NCI-H187 treated with DMSO at 0.1 percent for 48 hours (cell line): ENCODE results near the gene PLEKHH1.

Source experiments
- DNase-seq: peaks from one replicate; lab custom pipeline; 2025; lab: John Stamatoyannopoulos, UW

The PLEKHH1 gene

DNA sequence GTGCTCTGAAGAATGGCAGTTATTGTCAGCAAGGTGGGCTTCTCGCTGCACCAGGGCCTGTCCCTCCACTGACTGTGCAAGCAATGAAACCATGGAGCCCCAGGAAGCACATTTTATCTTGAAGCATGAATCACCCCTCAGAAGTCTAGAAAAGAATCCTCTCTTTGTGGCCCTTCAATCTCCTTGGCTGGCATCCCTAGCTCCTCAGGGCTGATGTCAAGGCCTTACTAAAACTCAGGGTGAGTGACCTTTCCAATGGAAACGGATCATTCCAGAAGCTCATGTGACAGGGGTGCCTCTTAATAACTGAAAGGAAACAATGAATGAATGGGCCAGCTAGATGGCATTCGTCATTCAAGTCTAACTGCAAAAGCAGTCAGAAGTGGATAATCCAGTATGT lies 22.3 kb upstream of the PLEKHH1 start:
- DNase-seq: no peak

DNA sequence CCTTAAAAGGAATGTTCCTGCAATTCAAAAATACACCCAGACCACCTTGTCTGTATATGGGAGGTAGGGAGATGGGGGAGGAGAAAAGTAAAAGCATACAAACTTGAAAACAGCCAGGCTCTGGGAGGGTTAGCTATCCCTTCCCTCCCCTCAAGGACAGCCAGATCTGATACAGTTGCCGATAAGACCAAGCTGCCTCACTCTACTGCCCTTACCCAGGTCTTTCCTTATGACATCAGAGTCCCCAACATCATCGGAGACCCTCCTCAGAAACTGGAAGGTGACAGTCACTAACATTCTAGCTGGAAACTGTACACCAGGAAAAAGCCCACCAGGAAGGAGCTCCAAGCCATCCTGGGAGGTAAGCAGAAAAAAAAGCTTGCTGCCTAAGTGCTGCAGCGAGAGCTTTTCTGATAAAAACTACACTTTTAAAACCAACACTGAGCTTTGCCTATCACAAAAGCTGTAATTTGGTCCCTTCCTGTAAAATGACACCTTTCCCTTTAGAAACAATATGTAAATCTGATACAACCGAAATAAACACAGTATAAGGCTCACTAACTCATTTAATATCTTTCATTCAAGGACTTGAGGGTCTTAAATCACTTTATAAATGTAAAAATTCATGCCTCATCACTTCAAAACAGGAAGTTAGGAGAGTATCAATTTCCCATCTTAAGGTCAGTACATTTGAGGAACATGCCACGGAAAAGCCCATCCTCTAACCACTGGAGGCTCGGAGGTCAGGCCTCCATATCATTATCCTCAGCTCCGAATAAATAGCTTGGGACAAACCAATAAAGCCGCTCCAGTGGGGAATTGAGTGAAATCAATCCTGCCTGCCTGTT lies 20.4 kb upstream of the PLEKHH1 start:
- DNase-seq: no peak

DNA sequence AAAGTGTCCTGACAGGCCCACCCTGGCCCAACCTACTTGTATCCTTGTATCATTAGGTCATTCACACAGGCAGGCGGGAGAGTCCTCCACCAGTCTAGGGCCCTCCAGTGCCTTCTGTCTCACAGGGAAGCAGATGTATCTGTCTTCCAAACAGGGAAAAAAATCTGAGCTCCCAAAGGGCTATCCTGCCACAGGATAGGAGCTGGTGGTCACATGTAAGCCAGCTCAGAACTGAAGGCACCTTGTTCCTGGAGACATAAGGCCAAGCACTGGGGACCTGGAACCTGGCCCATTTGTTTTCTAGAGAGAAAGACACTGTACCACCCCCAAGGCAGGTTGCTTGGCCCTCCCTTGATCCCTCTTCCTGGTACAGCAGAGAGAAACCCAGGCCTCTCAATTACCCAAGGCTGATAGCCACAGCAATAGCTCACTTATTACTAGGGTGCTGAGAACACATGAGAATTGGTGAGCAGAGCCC lies 19.4 kb upstream of the PLEKHH1 start:
- DNase-seq: no peak

DNA sequence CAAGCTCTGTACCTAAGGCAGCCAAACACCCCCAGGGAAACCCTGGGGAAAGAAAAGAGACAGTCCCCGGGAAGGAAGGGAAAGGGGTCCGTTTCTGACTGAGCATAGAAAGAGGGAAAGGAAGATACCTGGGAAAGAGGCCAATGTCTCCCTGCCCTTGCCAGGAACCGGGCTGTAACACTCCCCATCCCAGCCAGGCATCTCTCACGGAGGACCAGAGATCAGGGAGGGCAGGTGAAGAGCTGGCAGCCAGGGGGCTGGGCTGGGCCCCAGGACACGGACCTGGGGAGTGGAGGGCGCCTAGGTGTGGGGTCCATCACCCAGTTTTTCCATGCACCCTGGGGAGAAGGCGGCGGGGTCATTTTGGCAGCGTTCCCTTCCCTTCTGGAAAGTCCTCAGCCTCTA lies 18.9 kb upstream of the PLEKHH1 start:
- no peak for DNase-seq

DNA sequence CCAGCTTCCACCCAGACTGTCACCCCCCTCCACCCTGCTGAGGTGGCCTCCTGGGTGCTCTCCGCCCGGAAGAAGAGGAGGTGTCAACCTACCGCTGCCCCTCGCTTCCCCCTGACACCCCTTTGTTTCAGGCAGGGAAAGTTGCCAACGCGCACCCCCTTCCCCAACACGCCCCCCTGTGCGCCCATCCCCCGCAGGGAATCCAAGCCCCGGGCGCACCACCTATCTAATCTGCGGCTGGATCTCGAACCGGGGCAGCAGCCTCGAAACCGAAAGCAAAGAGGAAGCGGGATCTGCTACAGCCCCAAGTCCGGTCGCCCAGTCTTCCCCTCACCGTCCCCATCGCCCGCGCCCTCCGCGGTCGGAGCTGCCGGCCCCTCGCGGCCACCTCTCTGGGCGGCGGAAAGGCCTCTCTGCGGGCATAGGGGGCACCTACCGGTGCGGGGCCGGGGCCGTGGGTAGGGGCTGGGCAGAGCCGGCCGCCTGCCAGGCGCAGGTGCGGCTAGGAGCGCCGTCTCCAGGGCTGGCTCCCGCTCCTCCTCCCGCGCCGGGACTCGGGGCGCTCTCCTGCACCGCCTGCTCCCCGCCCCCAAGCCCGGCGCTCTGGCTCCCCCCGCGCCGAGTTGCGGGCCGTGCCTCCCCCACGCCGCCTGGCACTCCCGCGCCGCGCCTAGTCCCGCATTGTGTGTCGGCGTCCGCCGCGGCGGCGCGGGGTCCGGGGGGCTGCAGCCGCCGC lies 18.3 kb upstream of the PLEKHH1 start:
- no peak for DNase-seq

DNA sequence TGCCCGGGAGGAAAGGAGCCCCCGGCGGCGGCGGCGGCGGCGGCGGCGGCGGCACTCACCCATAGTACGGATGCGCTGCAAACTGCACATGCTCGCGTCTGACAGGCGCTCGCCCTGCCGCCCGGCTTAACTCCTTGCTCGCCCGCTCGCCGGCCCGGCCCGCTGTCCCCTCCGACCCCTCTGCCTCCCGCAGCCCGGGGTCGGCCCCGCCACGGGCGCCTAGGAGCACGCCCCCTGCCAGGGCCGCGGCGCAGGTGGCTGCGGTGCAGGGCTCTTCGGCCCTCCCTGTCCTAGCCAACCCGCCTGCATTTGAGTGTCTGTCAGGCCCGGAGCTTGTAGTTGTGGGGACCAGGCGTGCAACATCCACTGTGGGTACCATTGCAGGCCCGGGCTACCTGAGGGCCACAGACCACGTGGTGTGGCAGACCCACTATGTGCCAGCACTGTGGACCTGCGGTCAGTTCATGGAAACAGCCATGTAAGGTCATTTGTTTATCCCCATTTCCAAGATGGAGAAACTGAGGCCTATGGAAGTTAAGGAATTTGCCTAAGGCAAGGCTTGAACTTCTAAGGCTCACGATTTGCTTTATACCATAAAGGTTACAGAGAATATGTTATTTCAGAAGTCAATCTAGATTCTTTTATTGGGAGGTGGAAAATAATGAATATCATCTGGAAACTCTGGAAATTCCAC lies 17.6 kb upstream of the PLEKHH1 start:
- no peak for DNase-seq

DNA sequence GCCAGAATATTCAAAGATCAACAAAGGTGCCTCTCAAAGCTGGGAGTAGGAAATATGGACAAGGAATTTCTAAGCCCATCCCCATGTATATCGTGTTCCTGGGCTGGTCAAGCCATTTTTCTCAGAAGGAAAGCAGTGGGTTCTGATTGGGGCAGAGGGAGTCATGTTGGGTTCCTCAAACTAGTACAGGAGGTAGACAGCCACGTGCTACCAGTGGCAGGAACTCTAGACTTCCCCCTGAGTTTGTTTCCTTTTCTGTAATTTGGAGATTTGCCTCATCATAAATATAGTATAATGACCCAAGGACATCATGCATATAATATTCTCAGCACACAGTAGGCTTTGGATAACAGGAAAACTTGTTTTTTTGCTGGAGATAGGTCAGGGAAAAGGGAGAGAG lies 16.4 kb upstream of the PLEKHH1 start:
- no peak for DNase-seq

DNA sequence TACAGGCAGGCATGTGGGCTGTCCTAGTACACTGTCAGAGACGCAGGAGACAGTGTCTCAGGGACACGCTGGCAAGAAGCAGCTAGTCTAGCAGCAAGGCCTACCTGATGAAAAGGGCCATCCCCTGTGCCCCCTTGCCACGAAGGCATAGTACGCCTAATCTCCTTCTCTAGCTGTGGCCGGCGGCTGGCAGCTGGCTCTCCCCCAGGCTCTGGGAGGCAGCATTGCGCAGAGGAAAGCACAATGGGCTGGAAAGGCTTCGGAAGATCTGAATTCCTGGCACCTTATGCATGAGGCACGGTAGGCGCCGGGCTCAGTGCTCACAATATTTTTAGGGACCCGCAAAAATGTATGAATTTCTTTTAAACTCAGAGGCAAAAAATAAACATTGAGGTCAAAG lies 16.0 kb upstream of the PLEKHH1 start:
- DNase-seq: no peak

DNA sequence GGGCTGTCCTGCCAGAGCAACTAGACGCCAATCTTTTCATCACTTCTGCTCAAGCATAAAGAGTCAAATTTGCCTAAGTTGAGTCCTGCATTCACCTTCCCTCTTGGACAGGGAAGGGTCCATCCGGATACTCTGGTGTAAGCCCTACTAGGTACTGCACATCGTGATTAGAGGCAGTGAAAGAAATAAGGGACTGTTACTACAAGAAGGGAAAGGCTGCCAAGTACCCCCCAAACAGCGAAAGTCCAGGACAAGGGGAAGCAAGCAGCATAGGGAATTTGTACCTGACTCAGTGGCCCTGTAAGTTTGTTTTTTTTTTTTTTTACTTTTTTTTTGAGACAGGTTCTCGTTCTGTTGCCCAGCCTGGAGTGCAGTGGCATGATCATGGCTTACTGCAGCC lies 13.7 kb upstream of the PLEKHH1 start:
- no peak for DNase-seq

DNA sequence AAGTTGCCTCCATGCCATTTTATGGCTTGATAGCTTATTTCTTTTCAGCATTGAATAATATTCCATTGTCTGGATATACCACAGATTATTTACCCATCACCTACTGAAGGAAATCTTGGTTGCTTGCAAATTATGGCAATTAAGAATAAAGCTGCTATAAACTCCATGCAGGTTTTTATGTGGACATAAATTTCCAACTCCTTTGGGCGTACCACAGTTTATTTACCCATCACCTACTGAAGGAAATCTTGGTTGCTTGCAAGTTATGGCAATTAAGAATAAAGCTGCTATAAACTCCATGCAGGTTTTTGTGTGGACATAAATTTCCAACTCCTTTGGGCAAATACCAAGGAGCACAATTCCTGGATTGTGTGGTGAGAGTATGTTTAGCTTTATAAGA lies 12.6 kb upstream of the PLEKHH1 start:
- DNase-seq: no peak

DNA sequence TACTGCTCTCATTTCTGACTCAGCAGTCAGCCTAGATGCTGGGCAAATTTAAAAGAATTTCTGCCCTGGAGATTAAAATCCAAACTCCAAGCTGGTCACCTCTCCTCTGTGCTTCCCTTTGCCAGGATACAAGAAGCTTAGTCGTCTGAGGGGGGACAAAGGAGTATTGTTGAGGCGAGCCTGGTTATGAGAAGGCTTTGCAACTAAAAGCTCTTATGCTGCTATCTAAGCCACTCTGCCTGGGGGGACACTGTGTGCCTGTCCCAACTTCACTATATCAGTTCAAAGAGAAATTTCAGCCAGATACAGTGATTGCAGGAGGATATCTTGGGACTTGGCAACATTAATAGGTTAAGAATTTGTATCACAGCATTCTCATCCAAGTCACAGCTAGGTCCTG lies 10.8 kb upstream of the PLEKHH1 start:
- DNase-seq: no peak

DNA sequence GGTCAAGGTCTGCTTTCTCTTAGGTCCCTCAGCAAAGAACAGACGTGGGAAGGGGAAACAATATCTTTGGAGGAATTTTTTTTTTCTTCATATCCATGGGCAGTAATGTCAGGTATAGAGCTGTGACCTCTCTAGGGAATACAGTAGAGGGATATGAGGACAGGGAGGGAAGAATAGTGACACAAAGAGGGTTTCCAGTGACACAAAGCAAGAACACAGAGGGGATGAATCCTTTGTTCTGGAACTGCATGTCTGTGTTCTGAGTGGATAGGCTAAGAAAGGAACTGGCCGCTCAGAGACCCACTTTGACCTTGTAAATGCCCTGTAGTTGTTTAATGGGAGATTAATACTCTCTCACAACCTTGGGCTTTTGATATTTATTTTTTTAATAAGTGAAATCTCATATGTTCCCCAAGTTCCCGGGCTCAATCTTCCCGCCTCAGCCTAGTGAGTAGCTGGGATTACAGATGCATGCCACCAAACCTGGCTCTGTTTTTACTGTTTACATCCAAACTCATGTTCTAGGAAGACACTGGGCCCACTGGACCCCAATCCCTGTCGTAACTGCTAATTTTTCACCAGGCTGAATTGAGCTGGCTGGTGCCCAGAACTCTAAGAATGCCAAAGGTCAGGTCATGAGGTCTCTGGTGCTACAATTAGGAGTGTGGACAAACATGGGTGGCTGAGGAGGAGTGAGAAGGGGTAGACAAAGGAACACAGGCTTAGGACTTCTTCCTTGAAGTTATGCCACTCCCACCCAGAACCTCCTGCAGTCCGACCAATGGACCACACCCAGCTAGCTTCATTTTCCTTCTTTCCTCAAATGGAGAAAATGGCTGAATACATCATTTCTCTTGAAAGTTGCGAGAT lies 9.1 kb upstream of the PLEKHH1 start:
- no peak for DNase-seq

DNA sequence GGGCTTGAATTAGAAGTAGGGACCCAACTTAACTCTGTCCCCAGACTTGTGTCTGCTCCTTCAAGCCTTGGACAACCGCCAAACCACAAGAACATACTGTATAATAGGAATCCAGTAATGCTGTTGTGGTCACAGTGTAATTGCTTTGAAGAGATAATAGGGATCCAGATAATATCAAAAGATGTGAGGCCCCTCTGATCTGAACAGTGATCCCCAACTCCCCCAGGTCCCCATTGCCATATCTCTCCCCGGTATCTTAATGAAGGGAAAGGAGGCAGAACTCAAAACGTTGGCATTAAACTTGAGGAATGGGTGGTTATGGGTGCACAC lies 8.5 kb upstream of the PLEKHH1 start:
- no peak for DNase-seq

DNA sequence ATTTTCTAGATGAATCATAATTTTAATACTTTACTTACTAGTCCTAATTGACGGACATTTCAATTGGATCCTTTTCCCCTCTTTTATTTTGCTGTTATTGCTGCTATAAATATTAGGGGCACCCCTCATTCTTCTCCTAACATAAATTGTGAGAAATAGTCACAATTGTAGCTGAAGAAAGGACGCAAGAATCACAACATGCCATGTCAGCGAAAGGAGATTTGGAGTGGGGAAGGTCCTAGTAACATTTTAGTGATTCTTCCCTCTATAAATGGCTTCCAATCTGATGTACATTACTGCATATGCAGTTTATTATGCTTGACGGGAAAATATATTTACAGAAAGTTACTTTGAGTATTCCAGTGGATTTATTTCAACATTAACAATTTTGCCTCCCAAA lies 7.7 kb upstream of the PLEKHH1 start:
- no peak for DNase-seq

DNA sequence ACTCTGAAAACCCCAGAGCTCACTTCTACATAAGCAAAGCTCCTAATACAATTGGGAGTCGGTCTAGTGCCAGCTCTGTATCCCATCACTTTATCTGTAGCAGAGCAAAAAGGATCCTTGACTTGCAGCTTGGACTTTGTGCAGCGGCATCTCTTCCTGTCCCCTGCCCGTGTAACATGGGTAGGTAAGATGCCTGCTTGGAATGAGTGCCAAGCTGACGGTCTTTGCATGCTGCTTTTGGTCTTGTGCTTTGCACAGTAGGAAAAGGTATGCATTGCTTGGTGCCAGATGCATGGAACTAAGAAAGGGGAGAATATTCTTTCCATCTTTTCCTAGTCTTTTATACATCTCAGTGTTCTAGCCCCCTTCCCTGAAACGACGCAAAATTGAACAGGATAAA lies 6.9 kb upstream of the PLEKHH1 start:
- no peak for DNase-seq

DNA sequence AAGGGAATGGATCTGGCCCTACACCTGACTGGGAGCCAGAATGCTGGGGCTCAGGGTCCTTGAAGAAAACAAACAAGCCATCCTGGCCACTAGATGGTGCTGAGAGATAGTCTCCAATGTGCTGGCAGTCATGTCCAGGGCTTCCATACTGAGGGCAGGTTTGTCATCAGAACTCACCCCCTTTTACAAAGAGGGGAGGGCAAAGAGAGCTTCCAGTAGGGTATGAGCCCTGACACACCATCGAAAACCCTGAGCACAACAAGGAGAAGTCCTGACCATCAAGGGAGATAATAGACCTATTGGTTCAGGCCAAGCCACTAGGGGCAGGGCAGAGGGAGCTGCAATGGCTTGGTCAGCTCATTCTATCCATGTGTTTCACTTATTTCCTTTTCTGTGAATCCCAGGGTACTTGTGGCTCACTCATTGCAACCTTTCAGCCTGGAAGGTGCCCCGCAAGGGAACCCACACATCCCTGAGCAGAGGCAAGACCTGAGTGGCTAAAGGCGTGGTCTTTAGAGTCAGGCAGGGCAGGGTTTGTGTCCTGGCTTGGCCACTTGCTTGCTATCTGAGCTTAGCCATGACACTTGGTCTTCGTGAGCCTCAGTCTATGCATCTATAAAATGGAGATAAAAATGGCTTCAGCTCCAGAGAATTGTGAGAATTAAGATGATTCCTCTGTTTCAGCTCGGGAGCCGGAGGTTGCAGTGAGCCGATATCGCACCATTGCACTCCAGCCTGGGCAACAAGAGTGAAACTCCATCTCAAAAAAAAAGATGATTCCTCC lies 6.2 kb upstream of the PLEKHH1 start:
- no peak for DNase-seq

DNA sequence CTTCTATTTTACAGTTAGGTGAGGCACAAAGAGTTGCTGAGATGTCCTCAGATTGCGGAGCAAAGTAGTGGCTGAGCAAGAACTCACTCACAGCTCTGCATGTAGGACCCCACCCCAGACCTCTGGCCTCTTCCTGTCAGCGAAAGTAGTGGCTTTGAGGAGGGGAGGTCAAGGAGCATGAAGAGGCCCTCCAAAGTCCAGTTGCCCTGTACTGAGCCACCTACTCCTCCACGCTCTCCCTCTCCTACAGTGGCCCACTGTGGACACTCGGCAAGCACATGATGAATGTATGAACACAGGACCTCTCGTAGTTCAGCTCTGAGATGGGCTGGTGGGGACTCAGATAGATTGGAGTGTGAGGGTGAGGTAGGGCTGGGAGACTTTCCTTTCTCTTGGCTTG lies 5.3 kb upstream of the PLEKHH1 start:
- no peak for DNase-seq

DNA sequence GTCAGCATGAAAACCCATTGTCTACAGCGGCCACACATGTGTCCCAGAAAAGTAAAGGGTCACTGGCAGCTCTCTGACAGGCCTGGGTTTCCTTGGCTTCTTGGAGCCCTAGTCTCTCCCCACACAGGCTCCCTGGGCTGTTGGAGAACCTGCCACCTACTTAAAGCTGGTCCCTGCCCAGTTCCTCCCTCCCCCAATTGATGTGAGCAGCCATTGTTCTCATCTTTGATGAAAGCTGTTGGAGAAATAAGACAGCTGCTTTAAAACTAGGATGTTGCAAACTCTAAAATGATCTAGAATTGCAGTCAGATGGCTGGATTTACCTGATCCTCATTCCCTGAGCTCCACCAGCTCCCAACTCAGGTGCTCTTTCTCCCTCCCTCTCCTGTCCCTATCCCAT lies 4.8 kb upstream of the PLEKHH1 start:
- DNase-seq: no peak

DNA sequence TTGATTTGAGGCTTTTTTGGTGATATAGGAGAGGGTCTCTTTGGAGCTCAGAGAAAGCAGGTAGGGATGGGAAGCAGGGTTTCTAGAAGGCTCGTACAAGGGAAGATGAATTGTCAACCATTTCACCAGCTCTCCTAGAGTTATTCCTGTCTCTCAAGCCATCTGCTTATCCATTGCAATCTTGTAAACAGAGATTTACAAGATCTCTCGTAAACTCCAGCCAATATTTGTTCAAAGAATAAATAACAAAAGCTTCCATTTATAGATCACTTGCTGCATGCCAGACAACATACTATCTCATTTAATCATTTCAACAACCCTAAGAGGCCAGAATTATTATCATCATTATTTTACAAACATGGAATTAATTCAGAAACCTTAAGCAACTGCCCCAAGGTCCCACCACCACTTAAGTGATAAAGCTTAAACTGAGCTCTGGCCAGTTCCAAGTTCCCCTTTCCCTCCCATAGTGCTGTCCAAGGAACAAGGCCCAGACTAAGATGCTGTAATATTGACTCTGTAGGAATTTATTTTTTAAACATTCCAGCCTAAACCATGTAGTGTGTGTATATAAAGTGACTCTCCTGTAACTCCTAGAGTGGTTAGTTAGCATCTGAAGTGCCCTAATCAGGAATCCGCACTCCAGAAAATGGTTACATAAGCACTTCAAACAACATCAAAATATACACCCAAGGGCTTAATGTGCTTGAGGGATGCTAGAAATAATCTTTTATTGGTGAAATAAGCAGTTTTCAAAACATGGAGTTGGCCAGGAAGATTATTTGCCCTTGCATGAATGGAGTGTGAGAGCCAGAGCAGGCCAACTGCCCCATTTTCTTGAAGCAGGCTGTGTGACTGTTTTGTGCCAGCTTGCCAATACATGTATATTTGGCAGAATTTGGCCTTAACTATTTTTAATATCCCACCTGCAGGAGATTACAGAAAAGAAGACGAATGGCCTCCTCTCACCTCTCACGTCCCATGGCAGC lies 2.8 kb upstream of the PLEKHH1 start:
- DNase-seq: no peak

DNA sequence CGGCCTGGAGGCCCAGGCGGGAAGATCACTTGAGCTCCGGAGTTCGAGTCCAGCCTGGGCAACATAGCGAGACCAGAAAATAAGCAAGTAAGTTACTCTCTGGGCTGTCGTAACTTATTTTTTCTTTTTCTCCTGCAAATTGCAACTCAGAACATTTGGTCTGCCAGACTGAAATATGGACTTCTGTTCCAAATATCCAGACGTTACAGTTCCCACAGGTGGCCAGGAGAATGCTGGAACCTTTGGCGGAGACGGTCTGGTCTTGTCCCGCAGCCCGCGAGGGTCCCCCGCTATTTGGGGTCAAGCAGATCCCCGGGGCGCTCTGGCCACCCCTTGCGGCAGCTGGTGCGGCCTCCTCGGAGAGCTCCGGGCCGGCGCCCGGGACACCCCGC lies 488 bp upstream of the PLEKHH1 start:
- no peak for DNase-seq
